ENCODE results near the gene EFEMP1.

The EFEMP1 gene

DNA sequence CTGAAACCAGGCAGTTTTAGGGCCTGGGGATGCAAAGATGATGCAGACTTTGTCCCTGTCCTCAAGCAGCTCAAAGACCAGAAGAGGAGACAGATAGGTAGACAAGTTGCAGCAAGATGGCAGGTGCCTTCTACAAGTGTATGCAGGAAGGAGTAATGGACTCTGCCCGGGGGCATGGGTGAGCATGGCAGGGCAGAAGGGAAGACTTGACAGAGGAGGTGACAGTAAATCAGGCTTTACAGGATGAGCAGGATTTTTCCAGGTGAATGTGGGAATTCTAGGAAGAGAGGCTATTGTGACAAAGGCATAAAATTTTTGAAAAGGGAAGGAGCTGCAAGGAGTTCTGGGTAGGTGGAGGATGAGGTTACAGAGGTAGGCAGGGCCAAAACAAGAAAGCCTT, 4.7 kb downstream of the EFEMP1 start:
- TF ChIP-seq, protein P1, sequence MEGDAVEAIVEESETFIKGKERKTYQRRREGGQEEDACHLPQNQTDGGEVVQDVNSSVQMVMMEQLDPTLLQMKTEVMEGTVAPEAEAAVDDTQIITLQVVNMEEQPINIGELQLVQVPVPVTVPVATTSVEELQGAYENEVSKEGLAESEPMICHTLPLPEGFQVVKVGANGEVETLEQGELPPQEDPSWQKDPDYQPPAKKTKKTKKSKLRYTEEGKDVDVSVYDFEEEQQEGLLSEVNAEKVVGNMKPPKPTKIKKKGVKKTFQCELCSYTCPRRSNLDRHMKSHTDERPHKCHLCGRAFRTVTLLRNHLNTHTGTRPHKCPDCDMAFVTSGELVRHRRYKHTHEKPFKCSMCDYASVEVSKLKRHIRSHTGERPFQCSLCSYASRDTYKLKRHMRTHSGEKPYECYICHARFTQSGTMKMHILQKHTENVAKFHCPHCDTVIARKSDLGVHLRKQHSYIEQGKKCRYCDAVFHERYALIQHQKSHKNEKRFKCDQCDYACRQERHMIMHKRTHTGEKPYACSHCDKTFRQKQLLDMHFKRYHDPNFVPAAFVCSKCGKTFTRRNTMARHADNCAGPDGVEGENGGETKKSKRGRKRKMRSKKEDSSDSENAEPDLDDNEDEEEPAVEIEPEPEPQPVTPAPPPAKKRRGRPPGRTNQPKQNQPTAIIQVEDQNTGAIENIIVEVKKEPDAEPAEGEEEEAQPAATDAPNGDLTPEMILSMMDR (IDR thresholded peaks at IDR 0.05; ENCODE audit: insufficient read depth, low read length, missing control alignments), result no peak
- no peak overlapping the region for H3K4me3 ChIP-seq (ENCODE audit: low read depth, low read length)
- POLR2A ChIA-PET, result no interaction called here
- CTCF ChIA-PET, result interaction anchor here (0.9 to 2.1 kb wide), 2 partner anchors 10 to 41 kb away, joined by 4 to 6 read pairs; no protein-coding TSS in a partner anchor
- DNase-seq (ENCODE audit: low read depth, low spot score), result no peak

DNA sequence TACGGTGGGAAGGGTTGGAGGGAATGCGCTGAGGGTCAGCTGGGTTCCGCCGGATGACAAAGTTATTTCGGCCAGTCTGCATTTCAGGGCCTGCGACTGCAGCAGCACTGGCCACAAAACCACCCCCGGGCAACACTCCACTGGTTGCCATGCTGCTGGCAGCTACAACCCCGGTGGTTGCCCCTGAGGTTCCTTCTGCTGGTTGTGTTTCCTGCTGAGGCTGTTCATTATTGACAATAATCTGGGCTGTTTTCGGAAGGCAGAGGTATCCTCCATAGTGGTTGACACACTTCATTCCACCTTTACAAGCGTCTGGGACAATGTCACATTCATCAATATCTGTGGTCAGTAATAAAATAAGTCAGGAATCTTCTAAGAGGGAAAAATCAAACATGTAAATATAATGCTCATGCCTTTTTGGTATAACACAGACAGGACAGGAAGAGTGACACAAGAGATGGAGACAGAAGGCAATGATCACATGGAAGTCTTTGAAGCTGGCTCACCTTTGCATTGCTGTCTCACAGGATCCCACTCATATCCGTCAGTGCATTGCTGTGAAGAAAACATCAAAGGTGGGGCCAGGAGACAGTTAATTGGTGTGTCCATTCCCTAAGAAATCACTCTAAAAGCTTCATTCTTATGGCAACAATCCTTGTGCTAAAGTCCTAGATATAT, 5.7 kb downstream of the EFEMP1 start:
- DNase-seq (ENCODE audit: low read depth, low spot score), result no peak
- TF ChIP-seq, protein P1 (IDR thresholded peaks at IDR 0.05; ENCODE audit: insufficient read depth, low read length, missing control alignments), result no peak
- POLR2A ChIA-PET, result no interaction called here
- H3K4me3 ChIP-seq (ENCODE audit: low read depth, low read length), result no peak overlapping the region
- CTCF ChIA-PET, result interaction anchor here (0.9 kb wide), 1 partner anchor 9 kb away, joined by 4 read pairs; no protein-coding TSS in a partner anchor

DNA sequence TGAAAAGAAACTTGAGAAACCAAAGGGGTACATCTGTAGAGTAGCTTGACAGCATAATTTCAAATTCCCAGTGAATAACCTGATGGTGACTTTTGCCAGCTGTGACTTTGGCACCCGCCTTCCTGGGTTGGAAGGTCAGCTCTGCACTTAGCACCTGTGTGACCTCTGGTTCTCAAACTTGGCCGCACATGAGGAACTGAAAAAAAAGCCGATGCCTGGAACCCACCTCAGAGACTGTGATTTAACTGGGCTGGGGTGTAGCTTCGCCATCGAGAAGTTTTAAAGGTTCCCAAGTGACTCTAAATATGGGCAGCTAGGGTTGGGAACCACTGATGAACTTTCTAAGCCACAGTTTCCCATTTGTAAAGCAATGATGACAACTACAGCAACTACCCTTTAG, 6.5 kb downstream of the EFEMP1 start:
- ChIA-PET CTCF (interaction anchor here (1.7 kb wide), 1 partner anchor 145 kb away, joined by 4 read pairs; no protein-coding TSS in a partner anchor), POLR2A (no interaction called here)
- no peak overlapping the region for H3K4me3 ChIP-seq (ENCODE audit: low read depth, low read length)
- DNase-seq (ENCODE audit: low read depth, low spot score), result no peak
- TF ChIP-seq, protein P1 (IDR thresholded peaks at IDR 0.05; ENCODE audit: insufficient read depth, low read length, missing control alignments), result no peak

DNA sequence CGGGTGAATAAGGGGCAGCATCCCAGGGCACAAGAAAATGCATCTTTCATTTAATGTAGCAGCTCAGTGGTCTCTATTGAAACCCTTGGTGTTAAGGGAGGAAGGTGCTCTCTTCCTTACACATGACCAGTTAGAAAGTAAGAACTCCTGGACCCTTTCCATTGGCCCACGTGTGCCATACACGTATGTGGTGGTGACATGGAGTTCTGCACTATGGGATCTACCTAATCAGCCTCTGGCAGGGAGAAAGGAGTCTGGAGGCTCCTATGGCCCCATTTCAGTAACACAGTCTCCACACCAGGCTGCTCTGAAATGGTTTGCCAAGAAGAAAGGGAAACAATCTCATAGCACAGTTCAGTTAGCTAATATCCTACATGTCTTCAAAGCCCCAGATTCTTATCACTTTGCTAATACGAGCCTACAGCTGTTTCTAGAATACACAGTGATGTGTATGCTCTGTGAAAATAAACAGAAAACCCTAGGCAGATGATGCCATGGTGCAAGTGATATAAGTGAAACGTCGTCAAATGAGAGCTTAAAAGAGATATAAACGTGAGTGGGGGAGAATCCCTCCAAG, 7.0 kb downstream of the EFEMP1 start:
- TF ChIP-seq, protein P1 (IDR thresholded peaks at IDR 0.05; ENCODE audit: insufficient read depth, low read length, missing control alignments), result no peak
- ChIA-PET CTCF (interaction anchor here (1.7 kb wide), 1 partner anchor 145 kb away, joined by 4 read pairs; no protein-coding TSS in a partner anchor), POLR2A (no interaction called here)
- H3K4me3 ChIP-seq (ENCODE audit: low read depth, low read length), result no peak overlapping the region
- no peak for DNase-seq (ENCODE audit: low read depth, low spot score)

DNA sequence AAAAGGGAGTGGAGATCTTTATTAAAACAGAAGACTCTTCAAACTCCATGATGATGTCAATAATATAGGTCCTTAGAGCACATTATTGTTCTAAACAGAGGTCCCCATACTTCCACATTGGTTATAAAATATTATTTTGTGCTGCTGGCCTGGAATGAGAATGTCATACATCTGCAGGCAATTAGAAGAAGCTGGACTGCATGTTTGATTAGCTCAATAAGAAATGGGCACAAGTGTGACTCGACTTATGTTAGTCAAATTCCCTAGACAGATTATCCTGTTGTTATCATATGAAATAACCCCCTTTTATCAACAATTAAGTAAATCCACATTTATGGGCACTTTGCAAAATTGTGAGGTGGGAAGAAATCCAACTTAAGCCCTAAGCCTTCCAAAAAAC, 8.8 kb downstream of the EFEMP1 start:
- ChIA-PET POLR2A (no interaction called here), CTCF (no interaction called here)
- TF ChIP-seq, protein P1 (IDR thresholded peaks at IDR 0.05; ENCODE audit: insufficient read depth, low read length, missing control alignments), result no peak
- no peak for DNase-seq (ENCODE audit: low read depth, low spot score)
- no peak overlapping the region for H3K4me3 ChIP-seq (ENCODE audit: low read depth, low read length)

DNA sequence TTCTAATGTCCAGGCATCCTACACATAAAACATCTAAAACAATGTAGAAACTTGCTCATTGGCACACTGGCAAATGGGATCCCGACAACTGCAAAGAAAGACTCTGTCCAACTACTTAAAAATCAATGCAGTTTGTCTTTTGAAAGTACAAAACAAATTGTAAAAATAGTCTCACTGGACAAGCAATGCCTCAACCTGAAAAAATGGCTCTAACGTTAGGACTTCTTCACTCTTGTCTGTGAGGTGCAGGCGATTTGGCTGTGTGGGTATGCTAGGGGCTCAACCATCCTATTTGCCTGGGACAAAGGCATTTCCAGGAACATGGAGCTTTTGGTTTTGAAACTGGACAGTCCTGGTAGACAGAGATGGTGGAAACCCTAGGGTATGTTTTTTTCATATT, 10.7 kb downstream of the EFEMP1 start:
- ChIA-PET POLR2A (no interaction called here), CTCF (interaction anchor here (0.6 to 1.2 kb wide), 2 partner anchors 10 to 25 kb away, joined by 3 to 4 read pairs; partner anchors contain the start of gene EFEMP1)
- H3K4me3 ChIP-seq (ENCODE audit: low read depth, low read length), result no peak overlapping the region
- TF ChIP-seq, protein P1 (IDR thresholded peaks at IDR 0.05; ENCODE audit: insufficient read depth, low read length, missing control alignments), result no peak
- no peak for DNase-seq (ENCODE audit: low read depth, low spot score)

Measured in AG04449 (cell line).